ENCODE data around the gene UBE2D3. TPM values are rescaled to one million over a fixed set of nuclear protein-coding genes. Genes with fewer than 3 reads are reported as not detected.

Gene UBE2D3
- total RNA-seq, result 100 to 1,000 TPM; 436 to 523 (median 488) TPM

- peak; percentile 98 for DNase-seq (ENCODE audit: low spot score in 2 of 2)
- peak within 1 kb of the TSS; percentile 68 for H3K4me3 ChIP-seq
- H3K27ac ChIP-seq, result peak within 1 kb of the TSS; percentile 100
- H3K4me1 ChIP-seq, result peaks cover 39% of the 10 kb centered on the region
- no peaks in the 10 kb centered on the region for H3K9me3 ChIP-seq
- H3K36me3 ChIP-seq, result no peaks in the 10 kb centered on the region
- WGBS, result under 1% methylated on average over 51 of the region's 73 CpGs
- H3K27me3 ChIP-seq, result no peaks in the 10 kb centered on the region
- TF ChIP-seq CTCF (IDR thresholded peaks at IDR 0.05) (peak in 1 of 2 donors; percentile 5), POLR2A (IDR thresholded peaks at IDR 0.05) (peak; percentile 83 to 95), EP300 (IDR thresholded peaks at IDR 0.05) (no peak), POLR2AphosphoS5 (IDR thresholded peaks at IDR 0.05) (peak; percentile 49 to 98 (median 92))
Observed at GRCh38 chr4:102826890-102827673, at the start of gene UBE2D3. Gene UBE2D3 (minus strand): TSS chr4:102827551. CDS start chr4:102826508, 1,043 bp downstream.

GRCh38 chr4:102871772-102872171, 44.4 kb upstream of the UBE2D3 start:
- H3K27me3 ChIP-seq, result no peaks in the 10 kb centered on the region
- H3K27ac ChIP-seq, result no peak overlapping the region
- TF ChIP-seq EP300 (IDR thresholded peaks at IDR 0.05) (no peak), CTCF (IDR thresholded peaks at IDR 0.05) (no peak), POLR2A (IDR thresholded peaks at IDR 0.05) (no peak), POLR2AphosphoS5 (IDR thresholded peaks at IDR 0.05) (no peak)
- peaks cover 20% of the 10 kb centered on the region for H3K4me1 ChIP-seq
- no peaks in the 10 kb centered on the region for H3K36me3 ChIP-seq
- H3K9me3 ChIP-seq, result no peaks in the 10 kb centered on the region
- no peak for DNase-seq (ENCODE audit: low spot score in 2 of 2)
- 84% methylated on average over 2 of the region's 2 CpGs for WGBS
- H3K4me3 ChIP-seq, result no peak overlapping the region

- no peaks in the 10 kb centered on the region for H3K9me3 ChIP-seq
- H3K4me1 ChIP-seq, result peaks cover 20% of the 10 kb centered on the region
- H3K27ac ChIP-seq, result peak overlapping the region; percentile 92
- H3K27me3 ChIP-seq, result no peaks in the 10 kb centered on the region
- TF ChIP-seq POLR2AphosphoS5 (IDR thresholded peaks at IDR 0.05) (no peak), EP300 (IDR thresholded peaks at IDR 0.05) (no peak), POLR2A (IDR thresholded peaks at IDR 0.05) (no peak)
- DNase-seq (ENCODE audit: low spot score in 2 of 2), result no peak
- H3K4me3 ChIP-seq, result peak overlapping the region; percentile 68
- no peaks in the 10 kb centered on the region for H3K36me3 ChIP-seq
- WGBS, result 13% methylated on average over 19 of the region's 19 CpGs
Observed at GRCh38 chr4:102869569-102870197, 42.3 kb upstream of the UBE2D3 start.

- H3K36me3 ChIP-seq, result no peaks in the 10 kb centered on the region
- peaks cover 20% of the 10 kb centered on the region for H3K4me1 ChIP-seq
- TF ChIP-seq POLR2A (IDR thresholded peaks at IDR 0.05) (peak; percentile 67 to 69), POLR2AphosphoS5 (IDR thresholded peaks at IDR 0.05) (peak in 1 of 3 donors; percentile 63), EP300 (IDR thresholded peaks at IDR 0.05) (no peak), CTCF (IDR thresholded peaks at IDR 0.05) (no peak)
- peak; percentile 94 for DNase-seq (ENCODE audit: low spot score in 2 of 2)
- no peaks in the 10 kb centered on the region for H3K27me3 ChIP-seq
- peak within 1 kb of the TSS; percentile 92 for H3K27ac ChIP-seq
- no peaks in the 10 kb centered on the region for H3K9me3 ChIP-seq
- peak within 1 kb of the TSS; percentile 68 for H3K4me3 ChIP-seq
- 0% methylated on average over 35 of the region's 71 CpGs for WGBS
Observed at GRCh38 chr4:102868781-102869568, 41.6 kb upstream of the UBE2D3 start, which contains the start of gene CISD2. Gene CISD2 (plus strand): TSS chr4:102868992. CDS start chr4:102869085, 93 bp downstream.

- Histone ChIP-seq H3K9me3 (no peaks in the 10 kb centered on the region), H3K4me1 (peaks cover 20% of the 10 kb centered on the region), H3K27ac (peak overlapping the region; percentile 92), H3K36me3 (no peaks in the 10 kb centered on the region), H3K4me3 (peak overlapping the region; percentile 68), H3K27me3 (no peaks in the 10 kb centered on the region)
- 17% methylated on average over 23 of the region's 23 CpGs for WGBS
- TF ChIP-seq CTCF (IDR thresholded peaks at IDR 0.05) (no peak), POLR2AphosphoS5 (IDR thresholded peaks at IDR 0.05) (peak in 1 of 3 donors; percentile 9), EP300 (IDR thresholded peaks at IDR 0.05) (no peak)
- DNase-seq (ENCODE audit: low spot score in 2 of 2), result peak in 1 of 2 donors; percentile 62
Observed at GRCh38 chr4:102868153-102868780, 40.9 kb upstream of the UBE2D3 start.

Measured in suprapubic skin (tissue), 4 donors.